ENCODE results near the gene INPP5F. TPM values are rescaled to one million over a fixed set of nuclear protein-coding genes. Genes with fewer than 3 reads are reported as not detected.

The INPP5F gene
- total RNA-seq, 4 donors from 2014 or later: 17.1 to 26.9 (median 24.0) TPM

DNA sequence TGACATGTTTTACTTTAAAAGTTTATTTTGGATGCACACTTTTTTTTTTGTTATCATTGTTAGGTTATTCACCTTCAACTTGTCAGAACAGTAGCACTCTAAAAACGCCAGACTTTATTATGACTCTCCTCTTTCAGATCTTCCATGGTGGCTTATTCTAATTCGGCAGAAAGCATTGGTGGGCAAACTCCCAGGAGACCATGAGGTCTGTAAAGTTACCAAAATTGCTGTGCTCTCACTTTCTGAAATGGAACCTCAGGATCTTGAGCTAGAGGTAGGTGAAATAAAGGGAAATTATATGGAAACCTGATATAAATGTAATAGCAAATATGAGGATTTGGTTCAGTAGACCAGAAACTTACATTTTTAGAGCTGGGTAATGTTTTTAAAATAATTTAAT lies 55.6 kb downstream of the INPP5F start:
- Histone ChIP-seq H3K27ac (no peak overlapping the region), H3K4me1 (peaks cover 0 to 22% (median 5%) of the 10 kb centered on the region in 3 donors), H3K9me3 (no peaks in the 10 kb centered on the region), H3K36me3 (no peaks in the 10 kb centered on the region), H3K4me3 (no peak overlapping the region), H3K27me3 (no peaks in the 10 kb centered on the region)
- TF ChIP-seq EP300 (IDR thresholded peaks at IDR 0.05) (no peak), POLR2A (IDR thresholded peaks at IDR 0.05) (no peak), POLR2AphosphoS5 (IDR thresholded peaks at IDR 0.05) (no peak)
- TF ChIP-seq, protein P1, sequence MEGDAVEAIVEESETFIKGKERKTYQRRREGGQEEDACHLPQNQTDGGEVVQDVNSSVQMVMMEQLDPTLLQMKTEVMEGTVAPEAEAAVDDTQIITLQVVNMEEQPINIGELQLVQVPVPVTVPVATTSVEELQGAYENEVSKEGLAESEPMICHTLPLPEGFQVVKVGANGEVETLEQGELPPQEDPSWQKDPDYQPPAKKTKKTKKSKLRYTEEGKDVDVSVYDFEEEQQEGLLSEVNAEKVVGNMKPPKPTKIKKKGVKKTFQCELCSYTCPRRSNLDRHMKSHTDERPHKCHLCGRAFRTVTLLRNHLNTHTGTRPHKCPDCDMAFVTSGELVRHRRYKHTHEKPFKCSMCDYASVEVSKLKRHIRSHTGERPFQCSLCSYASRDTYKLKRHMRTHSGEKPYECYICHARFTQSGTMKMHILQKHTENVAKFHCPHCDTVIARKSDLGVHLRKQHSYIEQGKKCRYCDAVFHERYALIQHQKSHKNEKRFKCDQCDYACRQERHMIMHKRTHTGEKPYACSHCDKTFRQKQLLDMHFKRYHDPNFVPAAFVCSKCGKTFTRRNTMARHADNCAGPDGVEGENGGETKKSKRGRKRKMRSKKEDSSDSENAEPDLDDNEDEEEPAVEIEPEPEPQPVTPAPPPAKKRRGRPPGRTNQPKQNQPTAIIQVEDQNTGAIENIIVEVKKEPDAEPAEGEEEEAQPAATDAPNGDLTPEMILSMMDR (IDR thresholded peaks at IDR 0.05): no peak
- no peak for ATAC-seq
- WGBS, 2 donors (ENCODE audit: low coverage in 1 of 2): 71 to 88% methylated on average over 1 to 2 of the region's 2 CpGs

DNA sequence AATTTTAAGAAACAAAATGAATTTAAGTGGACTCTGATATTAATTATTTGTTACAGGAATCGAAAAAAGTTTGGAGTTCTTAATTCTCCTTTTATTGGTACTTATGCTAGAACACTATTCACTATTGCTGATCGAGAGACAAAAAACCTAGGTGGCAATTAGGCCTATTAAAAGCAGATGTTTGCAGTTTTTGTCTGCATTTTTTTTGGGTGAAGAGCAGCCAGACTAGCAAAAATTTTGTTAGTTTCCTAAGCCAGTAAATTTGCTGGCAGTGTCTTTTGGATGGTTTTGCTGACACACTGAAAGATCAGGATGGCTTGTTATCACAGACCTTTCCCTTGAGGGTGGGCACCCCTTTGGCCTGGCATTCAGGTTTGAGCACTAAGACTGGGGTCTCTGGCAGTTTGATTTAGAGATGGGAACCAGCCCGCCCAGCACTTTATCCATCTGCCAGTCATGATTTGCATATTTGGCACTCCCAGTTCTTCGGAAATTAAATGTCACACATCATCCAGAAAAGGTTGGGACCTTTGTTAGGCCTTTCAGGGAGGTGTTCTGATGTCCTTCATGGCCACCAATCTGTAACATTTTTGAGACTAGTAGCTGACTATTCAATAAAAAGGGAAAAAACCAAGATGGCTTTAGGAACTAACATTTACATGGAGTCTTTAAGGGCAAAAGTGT lies 57.3 kb downstream of the INPP5F start:
- no peaks in the 10 kb centered on the region for H3K36me3 ChIP-seq
- H3K27ac ChIP-seq: no peak overlapping the region
- ATAC-seq: no peak
- H3K4me3 ChIP-seq: no peak overlapping the region
- TF ChIP-seq, protein P1 (IDR thresholded peaks at IDR 0.05): no peak
- TF ChIP-seq POLR2AphosphoS5 (IDR thresholded peaks at IDR 0.05) (no peak), POLR2A (IDR thresholded peaks at IDR 0.05) (no peak), EP300 (IDR thresholded peaks at IDR 0.05) (no peak)
- no peaks in the 10 kb centered on the region for H3K9me3 ChIP-seq
- 79 to 80% methylated on average over 2 to 4 of the region's 4 CpGs for WGBS, 2 donors (ENCODE audit: low coverage in 1 of 2)
- no peaks in the 10 kb centered on the region for H3K27me3 ChIP-seq
- peaks cover 0 to 35% (median 5%) of the 10 kb centered on the region in 3 donors for H3K4me1 ChIP-seq

DNA sequence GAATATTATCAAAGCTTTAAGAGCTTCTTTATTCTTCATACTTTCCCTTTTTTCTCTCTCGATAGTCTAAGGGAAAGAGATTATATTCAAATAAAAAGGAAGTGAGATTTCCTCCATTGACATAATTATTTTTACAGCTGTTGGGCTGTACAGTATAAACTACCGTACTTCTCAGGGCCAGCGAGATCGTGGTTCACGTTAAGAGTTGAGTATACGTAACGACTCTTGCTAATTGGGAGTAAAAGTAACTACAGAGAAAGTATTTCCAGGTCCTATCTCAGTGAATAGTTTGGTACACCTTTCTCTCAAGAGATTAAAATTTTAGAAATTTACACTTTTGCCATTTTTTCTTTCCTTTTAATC lies 57.8 kb downstream of the INPP5F start:
- H3K27ac ChIP-seq: no peak overlapping the region
- peaks cover 0 to 35% (median 5%) of the 10 kb centered on the region in 3 donors for H3K4me1 ChIP-seq
- no peak for ATAC-seq
- no peaks in the 10 kb centered on the region for H3K9me3 ChIP-seq
- TF ChIP-seq, protein P1 (IDR thresholded peaks at IDR 0.05): no peak
- TF ChIP-seq EP300 (IDR thresholded peaks at IDR 0.05): no peak
- no peak for TF ChIP-seq POLR2A (IDR thresholded peaks at IDR 0.05)
- TF ChIP-seq POLR2AphosphoS5 (IDR thresholded peaks at IDR 0.05): no peak
- WGBS, 2 donors (ENCODE audit: low coverage in 1 of 2): 55 to 59% methylated on average over 7 of the region's 7 CpGs
- H3K27me3 ChIP-seq: no peaks in the 10 kb centered on the region
- no peaks in the 10 kb centered on the region for H3K36me3 ChIP-seq
- H3K4me3 ChIP-seq: no peak overlapping the region

DNA sequence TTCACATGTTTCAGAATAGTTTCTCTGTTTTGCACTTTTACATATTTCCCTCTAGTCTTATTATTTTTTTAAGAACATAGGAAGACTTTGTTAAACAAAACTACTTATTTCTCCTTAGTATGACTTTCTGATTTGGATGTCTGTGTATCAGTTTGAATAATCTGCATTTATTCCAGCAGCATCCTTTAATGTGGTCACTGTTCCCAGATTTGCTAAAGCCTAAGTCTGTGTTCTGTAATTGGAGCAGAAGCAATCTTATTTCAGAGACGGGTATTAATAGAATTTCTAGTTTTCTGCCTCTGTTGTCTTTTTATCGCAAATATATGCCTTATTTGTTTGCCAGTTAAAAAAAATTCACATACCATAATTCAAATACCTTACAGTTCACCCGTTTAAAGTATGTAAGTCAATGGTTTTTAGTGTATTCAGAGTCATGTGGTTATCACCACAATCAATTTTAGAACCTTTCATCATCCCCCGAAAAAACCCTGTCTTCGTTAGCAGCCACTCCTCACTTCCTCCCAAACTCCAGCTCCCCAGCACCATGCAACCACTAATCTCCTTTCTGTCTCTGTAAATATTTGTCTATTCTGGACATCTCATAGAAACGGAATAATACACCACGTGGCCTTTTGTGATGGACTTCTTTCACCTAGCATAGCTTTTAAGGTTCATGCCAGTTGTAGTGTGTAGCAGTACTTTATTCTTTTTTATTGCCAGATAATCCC lies 58.7 kb downstream of the INPP5F start:
- Histone ChIP-seq H3K4me1 (peaks cover 0 to 35% (median 5%) of the 10 kb centered on the region in 3 donors), H3K27me3 (no peaks in the 10 kb centered on the region), H3K27ac (no peak overlapping the region), H3K36me3 (no peaks in the 10 kb centered on the region), H3K4me3 (no peak overlapping the region), H3K9me3 (no peaks in the 10 kb centered on the region)
- ATAC-seq: no peak
- no peak for TF ChIP-seq EP300 (IDR thresholded peaks at IDR 0.05)
- TF ChIP-seq POLR2A (IDR thresholded peaks at IDR 0.05): no peak
- no peak for TF ChIP-seq POLR2AphosphoS5 (IDR thresholded peaks at IDR 0.05)
- TF ChIP-seq, protein P1 (IDR thresholded peaks at IDR 0.05): no peak
- 41 to 46% methylated on average over 7 of the region's 7 CpGs for WGBS, 2 donors (ENCODE audit: low coverage in 1 of 2)

Data from gastroesophageal sphincter (tissue), 4 donors.